Transverse colon (tissue), 4 donors: ENCODE data around the gene CHN1. TPM values are rescaled to one million over a fixed set of nuclear protein-coding genes. Genes with fewer than 3 reads are reported as not detected.

ENCODE experiments used
- DNase-seq: peaks from one replicate; pipeline ENCODE4 v3.0.0-alpha.2; 2019
- H3K27ac ChIP-seq, 4 donors: fragments of 200-600 bp; sonication (generic); 2 replicates each; pipeline ENCODE4 v1.5.1; 2016 to 2018; ENCODE audit warnings: inconsistent platforms in 4 of 4
- H3K27me3 ChIP-seq: fragments of 200-600 bp; sonication (generic); 2 replicates; pipeline ENCODE4 v1.5.1; 2017; ENCODE audit warnings: inconsistent platforms
- H3K36me3 ChIP-seq, 4 donors: fragments of 200-600 bp; sonication (generic); 2 replicates each; pipeline ENCODE4 v1.5.1; 2017 to 2019; ENCODE audit warnings: inconsistent platforms in 4 of 4
- H3K4me1 ChIP-seq, 4 donors: fragments of 200-600 bp; sonication (generic); 2 replicates each; pipeline ENCODE4 v1.5.1; 2017 to 2020; ENCODE audit warnings: inconsistent platforms in 4 of 4
- H3K4me3 ChIP-seq, 4 donors: fragments of 200-600 bp; sonication (generic); 1 replicate in 1 of 4; 2 replicates in 3 of 4; pipeline versions ENCODE4 v1.5.1 to v1.6.1; 2017 to 2019; ENCODE audit warnings: inconsistent platforms in 4 of 4
- H3K9me3 ChIP-seq, 2 donors: fragments of 200-600 bp; sonication (generic); 2 replicates each; pipeline ENCODE4 v1.5.1; 2017 to 2019; ENCODE audit warnings: inconsistent platforms in 2 of 2
- CTCF ChIP-seq, 5 experiments: fragments of 200-600 bp in 3 of 5; fragments of 450-650 bp in 2 of 5; sonication (generic) in 3 of 5; IDR thresholded peaks; 1 replicate in 2 of 5; 2 replicates in 3 of 5; pipeline ENCODE4 v1.5.1; 2016 to 2017; ENCODE audit warnings: antibody characterized with exemption in 5 of 5, inconsistent platforms in 3 of 5, mild to moderate bottlenecking in 2 of 5, moderate library complexity in 1 of 5
- EP300 ChIP-seq: sonication (generic); formaldehyde crosslinking; IDR thresholded peaks from one replicate; pipeline ENCODE4 v1.6.1; 2017; ENCODE audit warnings: antibody characterized with exemption, low read depth
- POLR2A ChIP-seq: fragments of 450-650 bp; IDR thresholded peaks from one replicate; pipeline ENCODE4 v1.6.1; 2016; ENCODE audit warnings: antibody characterized with exemption, mild to moderate bottlenecking, moderate library complexity
- POLR2AphosphoS5 ChIP-seq, 3 donors: sonication (generic); formaldehyde crosslinking; IDR thresholded peaks; one replicate each; pipeline ENCODE4 v1.6.1; 2016; ENCODE audit warnings: antibody characterized with exemption in 3 of 3
- WGBS, 2 donors: methylation state at CpG; one replicate each; pipeline ENCODE4 v1.1.5; 2018; ENCODE audit warnings: low coverage in 1 of 2; 5-methylcytosine and 5-hydroxymethylcytosine counted together
- in situ Hi-C, 4 donors: fragments of 200-750 bp; cut with MboI; loops; one replicate each; pipeline versions ENCODE4 v1.15.0 to v1.15.1; 2017; ENCODE audit warnings: low sequenced_read_pairs in 3 of 4, low pct_ligation_motif_present in 1 of 4, low pct_unique_long_range_greater_than_20kb in 1 of 4
- intact Hi-C: fragments of 100-400 bp; cut with DNase I; formaldehyde crosslinking; loops from one replicate; pipeline ENCODE4 v1.15.1; 2023; ENCODE audit warnings: low total_unique reads
- total RNA-seq, 4 donors: library from RNA; depleted of rRNA; stranded (reverse); fragments of >200 nt; gene quantifications; one replicate each; pipeline ENCODE4 v1.1.0, GENCODE V29; 2016

The CHN1 gene
- total RNA-seq, 4 donors from 2014 or later: 1.6 to 3.2 (median 3.0) TPM; not detected in 1

- no peak overlapping the region for H3K27ac ChIP-seq
- no peaks in the 10 kb centered on the region for H3K9me3 ChIP-seq
- no peaks in the 10 kb centered on the region for H3K36me3 ChIP-seq
- DNase-seq: no peak
- H3K27me3 ChIP-seq: no peaks in the 10 kb centered on the region
- intact Hi-C loops (no loop called here), in situ Hi-C loops (no loop called here)
- 88 to 93% methylated on average over 3 of the region's 3 CpGs for WGBS, 2 donors
- H3K4me1 ChIP-seq: no peaks in the 10 kb centered on the region
- TF ChIP-seq CTCF (IDR thresholded peaks at IDR 0.05) (no peak), POLR2A (no peak), POLR2AphosphoS5 (IDR thresholded peaks at IDR 0.05) (no peak), EP300 (no peak)
- no peak overlapping the region for H3K4me3 ChIP-seq
Measured at GRCh38 chr2:174945601-174946260, 59.5 kb downstream of the CHN1 start.

- Histone ChIP-seq H3K4me1 (no peaks in the 10 kb centered on the region), H3K9me3 (no peaks in the 10 kb centered on the region), H3K4me3 (no peak overlapping the region), H3K27me3 (no peaks in the 10 kb centered on the region), H3K36me3 (no peaks in the 10 kb centered on the region), H3K27ac (no peak overlapping the region)
- intact Hi-C loops (no loop called here), in situ Hi-C loops (no loop called here)
- WGBS, 2 donors: 93 to 100% methylated on average over 1 of the region's 1 CpG
- DNase-seq: no peak
- TF ChIP-seq POLR2AphosphoS5 (IDR thresholded peaks at IDR 0.05) (no peak), POLR2A (no peak), CTCF (IDR thresholded peaks at IDR 0.05) (no peak), EP300 (no peak)
Measured at GRCh38 chr2:174939046-174939445, 66.1 kb downstream of the CHN1 start.

GRCh38 chr2:174931724-174932123 is 73.5 kb downstream of the CHN1 start:
- intact Hi-C loops: no loop called here
- no peak for DNase-seq
- Histone ChIP-seq H3K27me3 (no peaks in the 10 kb centered on the region), H3K36me3 (no peaks in the 10 kb centered on the region), H3K27ac (no peak overlapping the region), H3K4me3 (no peak overlapping the region), H3K9me3 (no peaks in the 10 kb centered on the region), H3K4me1 (no peaks in the 10 kb centered on the region)
- in situ Hi-C loops: no loop called here
- no peak for TF ChIP-seq EP300
- TF ChIP-seq POLR2AphosphoS5 (IDR thresholded peaks at IDR 0.05): no peak
- no peak for TF ChIP-seq POLR2A
- WGBS, 2 donors: 60 to 91% methylated on average over 1 to 3 of the region's 3 CpGs

- intact Hi-C loops (no loop called here), in situ Hi-C loops (no loop called here)
- DNase-seq: no peak
- H3K4me3 ChIP-seq: no peak overlapping the region
- no peaks in the 10 kb centered on the region for H3K4me1 ChIP-seq
- WGBS, 2 donors: 68 to 77% methylated on average over 3 to 4 of the region's 4 CpGs
- H3K9me3 ChIP-seq: no peaks in the 10 kb centered on the region
- TF ChIP-seq CTCF (IDR thresholded peaks at IDR 0.05) (no peak), POLR2A (no peak), POLR2AphosphoS5 (IDR thresholded peaks at IDR 0.05) (no peak), EP300 (no peak)
- no peaks in the 10 kb centered on the region for H3K36me3 ChIP-seq
- H3K27me3 ChIP-seq: no peaks in the 10 kb centered on the region
- no peak overlapping the region for H3K27ac ChIP-seq
Measured at GRCh38 chr2:174929786-174930185, 75.4 kb downstream of the CHN1 start.
